Measurements from ENCODE around the gene ZNF155.

Gene ZNF155

DNA sequence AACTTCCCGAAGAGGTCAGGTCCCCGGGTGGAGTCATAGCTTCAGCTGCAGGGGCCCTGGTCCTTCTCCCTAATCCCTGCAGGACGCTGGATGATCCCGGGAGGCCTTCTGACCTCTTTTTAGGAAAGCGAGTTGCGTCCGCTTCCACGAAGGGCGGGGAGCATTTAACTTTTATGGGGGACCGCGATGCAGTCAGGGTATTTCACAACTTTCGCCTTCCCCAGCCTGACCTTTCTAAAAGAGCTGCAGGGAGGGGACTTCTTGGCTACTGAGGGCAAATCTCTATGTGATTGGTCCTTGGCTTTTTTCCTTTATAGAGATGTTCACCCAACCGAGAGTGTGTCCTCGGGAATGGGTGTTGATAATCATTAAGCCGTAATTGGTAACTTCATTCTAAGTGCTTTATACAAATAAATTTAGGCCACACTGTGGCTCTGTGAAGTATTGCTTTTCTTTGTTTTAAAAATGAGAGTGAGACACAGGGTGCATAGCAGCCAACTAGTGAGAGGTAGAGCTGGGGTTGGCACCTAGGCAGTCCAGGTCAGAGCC, 19.5 kb downstream of the ZNF155 start:
- DNase-seq (peak; percentile 16), ATAC-seq (peak; percentile 32)

- ATAC-seq = no peak
- DNase-seq = no peak
These were observed 22.0 kb downstream of the ZNF155 start for GRCh38 chr19:44005973-44006372.

DNA sequence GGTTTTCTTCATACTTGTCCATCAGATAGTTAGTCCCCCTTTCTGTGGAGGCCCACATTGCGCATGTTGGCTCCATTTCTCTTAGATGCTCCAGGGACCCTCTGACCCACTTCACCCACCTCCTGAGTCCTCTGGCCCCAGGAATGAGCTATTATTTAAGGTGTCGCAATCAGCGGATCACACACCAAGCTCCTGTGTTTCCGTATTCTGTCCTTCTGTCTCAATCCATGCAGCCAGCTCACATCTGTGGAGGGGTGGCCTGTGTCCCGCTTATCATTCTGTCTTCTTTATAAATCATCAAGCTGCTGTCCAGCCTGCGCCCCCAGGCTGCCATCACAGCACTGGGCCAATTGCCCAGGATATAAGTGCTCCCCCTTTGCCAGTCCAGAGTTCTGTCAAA, 23.5 kb downstream of the ZNF155 start:
- ATAC-seq (no peak), DNase-seq (no peak)

DNA sequence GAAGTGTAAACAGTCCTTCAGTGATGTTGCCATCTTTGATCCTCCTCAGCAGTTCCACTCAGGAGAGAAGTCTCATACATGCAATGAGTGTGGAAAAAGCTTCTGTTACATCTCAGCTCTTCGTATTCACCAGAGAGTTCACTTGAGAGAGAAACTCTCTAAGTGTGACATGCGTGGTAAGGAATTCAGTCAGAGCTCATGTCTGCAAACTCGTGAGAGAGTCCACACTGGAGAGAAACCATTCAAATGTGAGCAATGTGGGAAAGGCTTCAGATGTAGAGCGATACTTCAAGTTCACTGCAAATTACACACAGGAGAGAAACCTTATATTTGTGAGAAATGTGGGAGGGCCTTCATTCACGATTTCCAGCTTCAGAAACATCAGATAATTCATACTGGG, 26.5 kb downstream of the ZNF155 start:
- no peak for DNase-seq
- ATAC-seq = no peak

GRCh38 chr19:44019498-44019897, 35.5 kb downstream of the ZNF155 start:
- no peak for DNase-seq
- no peak for ATAC-seq

DNA sequence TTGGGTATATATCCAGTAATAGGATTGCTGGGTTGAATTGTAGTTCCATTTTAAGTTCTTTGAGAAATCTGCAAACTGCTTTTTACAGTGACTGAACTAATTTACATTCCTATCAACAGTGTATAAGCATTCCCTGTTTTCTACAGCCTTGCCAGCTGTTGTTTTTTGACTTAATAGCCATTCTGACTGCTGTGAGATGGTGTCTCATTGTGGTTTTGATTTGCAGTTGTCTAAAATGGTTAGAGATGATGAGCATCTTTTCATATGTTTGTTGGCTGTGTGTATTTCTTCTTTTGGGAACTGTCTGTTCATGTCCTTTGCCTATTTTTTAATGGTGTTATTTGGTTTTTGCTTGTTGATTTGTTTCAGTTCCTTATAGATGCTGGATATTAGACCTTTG, 37.2 kb downstream of the ZNF155 start:
- no peak for ATAC-seq
- DNase-seq = no peak

DNA sequence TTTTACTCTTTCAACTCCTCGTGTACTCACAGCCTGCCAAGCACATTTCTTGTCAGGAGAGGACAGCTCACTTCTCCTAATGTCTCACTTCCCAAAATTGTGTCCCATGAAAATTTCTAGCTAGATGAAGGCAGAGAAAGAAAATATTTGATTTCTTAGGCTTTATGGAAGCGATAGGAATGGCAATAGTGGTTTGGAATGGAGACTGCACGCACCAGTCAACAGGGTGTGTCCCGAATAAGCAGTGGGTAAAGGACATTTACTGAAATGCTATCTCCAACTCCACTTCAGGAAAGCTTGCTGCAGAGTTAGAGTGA, 40.9 kb downstream of the ZNF155 start:
- DNase-seq (no peak), ATAC-seq (no peak)

GRCh38 chr19:44025217-44025936, 41.4 kb downstream of the ZNF155 start, which contains the start of gene ZNF222:
TSS of gene ZNF222 (plus strand) at chr19:44025379. CDS start at chr19:44025437, 58 bp downstream.
- DNase-seq (peak; percentile 79), ATAC-seq (peak; percentile 99)

DNA sequence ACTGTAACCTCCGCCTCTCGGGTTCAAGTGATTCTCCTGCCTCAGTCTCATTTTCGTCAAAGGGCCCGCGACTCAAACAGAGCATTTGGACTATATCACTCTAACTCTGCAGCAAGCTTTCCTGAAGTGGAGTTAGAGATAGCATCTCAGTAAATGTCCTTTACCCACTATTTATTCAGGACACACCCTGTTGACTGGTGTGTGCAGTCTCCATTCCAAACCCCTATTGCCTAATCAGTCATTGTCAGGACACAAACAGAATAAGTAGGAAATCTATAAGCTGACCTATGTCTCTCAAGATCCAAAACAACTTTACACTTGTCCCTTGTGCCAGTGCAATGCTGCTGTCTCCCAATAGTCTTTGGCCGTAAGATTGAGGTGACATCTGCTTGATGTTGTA, 42.6 kb downstream of the ZNF155 start:
- DNase-seq (no peak), ATAC-seq (no peak)

- no peak for DNase-seq
- no peak for ATAC-seq
These were observed 48.1 kb downstream of the ZNF155 start for GRCh38 chr19:44032001-44032610.

DNA sequence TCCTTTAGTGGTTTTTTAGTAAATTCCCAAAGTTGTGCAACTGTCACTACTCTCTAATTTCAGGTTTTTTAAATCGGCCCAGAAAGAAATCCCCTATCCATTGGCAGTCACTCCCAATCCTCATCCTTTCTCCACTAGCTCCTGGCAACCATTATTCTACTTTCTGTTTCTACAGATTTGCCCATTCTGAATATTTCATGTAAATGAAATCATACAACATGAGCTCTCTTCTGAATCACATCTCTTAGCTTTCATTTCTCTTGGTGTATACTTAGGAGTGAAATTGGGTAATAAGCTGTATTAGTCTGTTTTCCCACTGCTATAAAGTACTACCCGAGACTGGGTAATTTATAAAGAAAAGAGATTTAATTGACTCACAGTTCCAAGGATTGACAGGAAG, 58.2 kb downstream of the ZNF155 start:
- ATAC-seq (no peak), DNase-seq (no peak)

Measured in stimulated activated naive CD8-positive, alpha-beta T cell treated with anti-CD3 and anti-CD28 coated beads, Interleukin-15, Interleukin-2, amounts not matched to agents 100 U/mL and 50 U/mL, for 24 hours (primary cell).